Right lobe of liver (tissue), 4 donors: Measurements from ENCODE around the gene HSPA1A.
"Not testable (repeated sequence)": the region's sequence is repeated elsewhere in the genome, so short reads cannot be mapped to it uniquely, and the experiment has no call there.

Experiments used
- POLR2A ChIP-seq: fragments of 450-650 bp; IDR thresholded peaks from one replicate; pipeline ENCODE4 v1.6.1; 2017; ENCODE audit warnings: antibody characterized with exemption, mild to moderate bottlenecking
- TF ChIP-seq, protein P1 (sequence below), 4 donors: fragments of 200-600 bp in 3 of 4; fragments of 450-650 bp in 1 of 4; IDR thresholded peaks; one replicate each; pipeline versions ENCODE4 v1.5.1 to v1.8.0; 2016 to 2022; ENCODE audit warnings: antibody characterized with exemption in 4 of 4, mild to moderate bottlenecking in 2 of 4
- donor health status: DM: no; HTN: no; CAD: no.
- donor health status: DM: no; HTN: no; CAD: no.
- donor health status: DM: no; HTN: yes; CAD: no.

DNA sequence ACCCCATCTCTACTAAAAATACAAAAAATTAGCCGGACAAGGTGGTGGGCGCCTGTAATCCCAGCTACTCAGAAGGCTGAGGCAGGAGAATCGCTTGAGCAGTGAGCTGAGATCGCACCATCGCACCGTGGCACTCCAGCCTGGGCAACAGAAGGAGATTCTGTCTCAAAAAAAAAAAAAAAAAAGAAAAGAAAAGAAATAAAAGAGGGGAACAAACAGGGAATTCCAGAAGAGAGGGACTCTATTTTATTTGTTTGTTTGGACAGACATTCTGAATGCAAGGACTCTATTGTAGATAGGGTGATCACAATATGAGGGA is 21.5 kb upstream of the HSPA1A start:
- TF ChIP-seq, protein P1, sequence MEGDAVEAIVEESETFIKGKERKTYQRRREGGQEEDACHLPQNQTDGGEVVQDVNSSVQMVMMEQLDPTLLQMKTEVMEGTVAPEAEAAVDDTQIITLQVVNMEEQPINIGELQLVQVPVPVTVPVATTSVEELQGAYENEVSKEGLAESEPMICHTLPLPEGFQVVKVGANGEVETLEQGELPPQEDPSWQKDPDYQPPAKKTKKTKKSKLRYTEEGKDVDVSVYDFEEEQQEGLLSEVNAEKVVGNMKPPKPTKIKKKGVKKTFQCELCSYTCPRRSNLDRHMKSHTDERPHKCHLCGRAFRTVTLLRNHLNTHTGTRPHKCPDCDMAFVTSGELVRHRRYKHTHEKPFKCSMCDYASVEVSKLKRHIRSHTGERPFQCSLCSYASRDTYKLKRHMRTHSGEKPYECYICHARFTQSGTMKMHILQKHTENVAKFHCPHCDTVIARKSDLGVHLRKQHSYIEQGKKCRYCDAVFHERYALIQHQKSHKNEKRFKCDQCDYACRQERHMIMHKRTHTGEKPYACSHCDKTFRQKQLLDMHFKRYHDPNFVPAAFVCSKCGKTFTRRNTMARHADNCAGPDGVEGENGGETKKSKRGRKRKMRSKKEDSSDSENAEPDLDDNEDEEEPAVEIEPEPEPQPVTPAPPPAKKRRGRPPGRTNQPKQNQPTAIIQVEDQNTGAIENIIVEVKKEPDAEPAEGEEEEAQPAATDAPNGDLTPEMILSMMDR (IDR thresholded peaks at IDR 0.05), result not testable (repeated sequence)
- not testable (repeated sequence) for TF ChIP-seq POLR2A
